GM18519 (cell line): ENCODE data around the gene SFRP2.

Source experiments
- ATAC-seq: cut with Tn5 transposase; IDR thresholded peaks from one replicate; pipeline ENCODE4 v1.9.1; 2021; ENCODE audit warnings: mild to moderate bottlenecking, moderate library complexity; ENCODE audit not compliant: unreplicated experiment, low FRiP score

Gene SFRP2, protein sequence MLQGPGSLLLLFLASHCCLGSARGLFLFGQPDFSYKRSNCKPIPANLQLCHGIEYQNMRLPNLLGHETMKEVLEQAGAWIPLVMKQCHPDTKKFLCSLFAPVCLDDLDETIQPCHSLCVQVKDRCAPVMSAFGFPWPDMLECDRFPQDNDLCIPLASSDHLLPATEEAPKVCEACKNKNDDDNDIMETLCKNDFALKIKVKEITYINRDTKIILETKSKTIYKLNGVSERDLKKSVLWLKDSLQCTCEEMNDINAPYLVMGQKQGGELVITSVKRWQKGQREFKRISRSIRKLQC

GRCh38 chr4:153788413-153789276 is at the start of gene SFRP2:
TSS of gene SFRP2 (minus strand) at chr4:153789083. CDS start at chr4:153788835, 248 bp downstream.
- ATAC-seq = no peak

- no peak for ATAC-seq
Measured at GRCh38 chr4:153838564-153838963, 49.7 kb upstream of the SFRP2 start.

DNA sequence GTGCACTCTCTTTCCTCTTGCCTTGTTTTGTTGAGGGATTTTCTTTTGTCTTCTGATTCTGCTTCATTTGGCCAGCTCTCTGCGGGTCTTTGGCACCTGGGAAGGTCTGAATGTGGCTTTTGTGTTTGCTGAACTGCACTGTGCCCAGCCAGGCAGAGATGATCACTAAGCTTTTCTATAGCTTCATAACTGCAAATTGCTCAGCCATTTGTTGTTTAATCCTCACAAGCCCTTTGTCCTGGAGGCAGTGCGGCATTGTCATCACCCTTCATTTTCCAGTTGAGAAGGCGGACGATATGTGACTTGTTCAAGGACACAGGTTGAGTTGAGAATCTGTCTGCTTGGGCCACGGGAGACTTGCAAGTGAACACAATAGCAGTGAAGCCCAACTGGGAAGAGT is 46.0 kb upstream of the SFRP2 start:
- no peak for ATAC-seq

GRCh38 chr4:153832720-153833287 is 43.9 kb upstream of the SFRP2 start:
- no peak for ATAC-seq

GRCh38 chr4:153832054-153832453 is 43.2 kb upstream of the SFRP2 start:
- ATAC-seq = no peak

DNA sequence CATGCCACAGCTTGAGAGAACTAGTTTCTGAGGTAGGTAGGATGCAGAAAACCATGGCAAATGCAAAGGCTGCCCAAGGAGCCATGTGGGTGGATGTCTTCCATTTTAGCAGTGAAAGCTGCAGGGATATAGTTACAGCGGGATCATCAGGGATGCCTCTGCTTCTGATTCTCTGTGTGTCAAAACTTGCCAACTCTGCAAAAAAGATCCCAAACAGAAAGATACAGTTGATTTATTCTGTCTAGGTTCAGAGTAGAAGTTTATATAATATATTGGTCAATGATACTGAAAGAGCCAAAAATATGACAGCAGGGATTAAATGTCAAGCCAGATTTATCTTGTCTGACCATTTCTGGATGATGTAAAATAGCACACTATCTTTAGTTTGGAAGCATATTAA is 42.4 kb upstream of the SFRP2 start:
- no peak for ATAC-seq

- no peak for ATAC-seq
Measured at GRCh38 chr4:153825691-153826090, 36.8 kb upstream of the SFRP2 start.

DNA sequence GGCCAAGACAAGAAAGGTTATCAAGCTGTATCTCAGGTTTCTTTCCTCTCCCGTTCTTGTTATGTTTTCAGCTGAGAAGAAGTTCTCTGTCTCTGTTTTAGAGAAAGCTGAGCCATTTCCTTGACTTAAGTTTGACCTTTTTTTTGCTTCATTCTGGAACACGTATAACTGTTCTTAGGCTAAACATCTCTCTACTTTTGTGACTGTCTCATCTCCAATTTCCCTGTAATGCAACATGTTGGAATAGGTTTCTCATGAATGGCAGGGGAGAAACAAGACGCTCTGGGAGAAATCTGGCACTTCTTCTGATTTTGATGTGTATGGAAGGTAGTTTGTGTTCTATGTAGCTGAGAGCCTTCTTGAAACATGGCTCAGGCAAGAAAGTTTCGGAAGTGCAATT is 36.2 kb upstream of the SFRP2 start:
- ATAC-seq = no peak

DNA sequence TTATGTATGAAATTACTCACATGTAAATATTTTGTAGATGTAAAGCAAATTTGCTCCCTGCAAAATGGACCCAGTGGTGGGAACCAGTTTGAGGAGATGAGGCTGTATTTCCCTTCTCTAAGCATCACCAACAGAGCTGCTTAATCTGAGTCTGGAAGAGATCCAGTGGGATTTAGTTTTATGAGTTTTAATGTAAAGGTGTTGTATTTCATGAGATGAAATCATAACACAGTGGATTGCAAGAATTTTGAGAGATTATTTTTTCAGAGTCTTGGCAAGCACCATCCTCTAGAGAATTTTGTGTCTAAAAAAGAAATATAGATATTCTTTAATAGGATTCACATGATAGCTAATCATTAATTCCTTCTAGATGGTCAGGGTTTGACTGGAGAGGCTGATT is 35.6 kb upstream of the SFRP2 start:
- no peak for ATAC-seq

DNA sequence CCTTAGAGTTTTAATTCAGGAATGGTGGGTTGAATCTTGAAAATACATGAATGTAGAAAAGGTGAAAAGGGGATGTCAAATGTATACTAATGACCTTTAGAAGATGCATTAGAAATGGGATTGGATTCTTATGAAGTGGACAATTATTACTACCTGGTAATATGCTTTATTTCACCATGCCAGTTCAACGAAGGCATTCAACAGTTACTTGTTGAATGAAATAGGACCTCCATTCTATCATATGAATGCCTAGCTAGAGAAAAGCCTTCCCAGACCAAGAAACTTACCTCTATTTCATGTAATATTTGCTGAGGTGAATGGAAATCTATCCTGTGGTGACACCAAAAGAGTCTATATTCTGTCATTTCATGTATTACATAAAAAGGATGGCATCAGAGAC is 34.6 kb upstream of the SFRP2 start:
- ATAC-seq = no peak

DNA sequence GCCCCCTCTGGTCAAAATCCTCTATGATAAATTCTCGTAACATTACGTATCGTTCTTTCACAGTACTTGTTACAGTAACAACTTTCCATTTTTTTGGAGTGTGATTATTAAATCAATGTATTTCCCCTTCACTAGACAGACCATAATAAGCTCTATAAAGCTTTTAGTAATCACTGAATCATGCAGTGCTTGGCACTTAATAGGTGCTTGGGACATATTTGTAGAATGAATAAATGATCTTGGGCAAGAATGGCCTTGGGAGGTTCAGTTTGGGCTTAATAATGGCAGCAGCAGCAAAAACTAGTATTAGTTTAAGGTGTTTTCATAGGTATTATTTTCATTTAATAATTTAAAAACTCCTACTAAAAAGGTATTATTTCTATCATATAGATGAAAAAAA is 33.4 kb upstream of the SFRP2 start:
- ATAC-seq = no peak

- ATAC-seq = no peak
Measured at GRCh38 chr4:153817466-153817865, 28.6 kb upstream of the SFRP2 start.

DNA sequence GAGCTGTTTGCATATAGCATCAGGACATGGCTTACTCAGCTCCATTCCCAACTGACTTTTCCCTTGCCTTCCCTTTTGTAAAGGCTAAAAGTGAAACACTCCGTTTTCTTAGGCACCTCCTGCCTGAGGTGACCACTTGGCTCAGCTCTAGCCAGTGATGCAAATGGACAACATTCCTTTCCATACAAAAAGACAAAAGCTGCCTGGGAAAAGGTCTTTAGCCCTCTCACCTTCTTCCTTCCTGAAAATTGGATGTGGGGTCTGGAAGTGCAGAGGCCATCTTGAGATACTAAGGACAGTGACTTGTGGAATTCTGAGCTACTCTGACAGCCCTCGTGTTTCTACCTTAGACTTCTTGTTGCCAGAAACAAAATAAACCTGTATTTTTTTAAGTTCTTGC is 27.7 kb upstream of the SFRP2 start:
- no peak for ATAC-seq

DNA sequence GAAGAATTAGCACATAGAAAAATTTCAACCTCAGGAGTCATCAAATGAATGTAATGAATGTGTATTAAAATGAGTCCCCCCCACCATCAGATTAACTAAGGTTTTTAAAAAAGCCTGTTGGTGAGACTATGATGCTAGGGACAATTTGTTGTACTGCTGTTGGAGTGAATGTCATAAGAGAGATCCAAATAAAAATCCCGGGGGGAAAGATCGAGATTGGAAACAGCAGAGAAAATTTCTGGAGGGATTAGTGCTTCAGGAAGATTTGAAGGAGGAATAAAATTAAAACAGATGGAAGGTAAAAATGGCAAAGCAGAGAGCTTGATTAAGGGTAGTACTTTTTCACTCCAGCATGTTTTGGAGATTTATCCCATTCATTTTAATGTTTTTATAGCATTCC is 25.9 kb upstream of the SFRP2 start:
- no peak for ATAC-seq

- ATAC-seq = no peak
Measured at GRCh38 chr4:153809916-153810810, 21.3 kb upstream of the SFRP2 start.

- ATAC-seq = no peak
Measured at GRCh38 chr4:153809307-153809706, 20.4 kb upstream of the SFRP2 start.

DNA sequence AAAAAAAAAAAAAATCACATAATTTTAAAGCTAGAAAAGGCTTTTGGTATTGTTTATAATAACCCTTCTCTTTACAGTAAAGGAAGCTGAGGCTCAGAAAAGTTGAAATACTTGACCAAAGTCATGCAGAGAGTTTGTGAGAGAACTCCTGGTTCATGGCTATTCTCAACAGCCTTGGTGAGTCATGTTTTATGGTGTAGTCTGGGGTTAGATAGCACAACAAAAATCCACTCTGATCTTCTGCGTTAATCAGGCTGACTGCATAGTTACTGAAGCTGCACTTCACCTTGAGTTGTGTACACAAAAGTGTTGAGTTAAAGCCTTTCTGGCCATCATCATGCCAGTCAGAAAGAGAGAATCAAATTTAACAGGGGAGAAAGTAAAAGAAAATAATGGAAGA is 19.3 kb upstream of the SFRP2 start:
- no peak for ATAC-seq

GRCh38 chr4:153806073-153806472 is 17.2 kb upstream of the SFRP2 start:
- ATAC-seq = no peak

GRCh38 chr4:153804722-153805121 is 15.8 kb upstream of the SFRP2 start:
- ATAC-seq = no peak

DNA sequence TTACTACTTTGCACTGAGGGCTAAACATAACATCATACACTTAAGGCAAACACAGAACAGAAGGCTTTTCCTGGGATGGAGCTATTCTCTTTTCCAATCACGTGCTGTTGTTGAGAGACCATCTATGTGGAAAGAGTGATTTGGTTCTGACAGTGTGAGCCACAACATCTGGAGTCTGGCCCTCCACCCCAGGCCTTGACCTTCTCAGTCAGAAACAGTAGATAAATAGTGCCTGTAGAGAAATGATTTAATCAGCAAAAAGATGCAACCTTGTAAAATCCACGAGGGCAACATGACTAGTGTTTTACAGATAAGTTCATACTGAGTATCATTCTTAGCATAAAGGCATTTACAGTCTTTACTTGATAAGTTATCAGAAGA is 10.8 kb upstream of the SFRP2 start:
- ATAC-seq = no peak
